ENCODE measurements around the gene PPHLN1. TPM values are rescaled to one million over a fixed set of nuclear protein-coding genes. Genes with fewer than 3 reads are reported as not detected.

PPHLN1 gene
- total RNA-seq, 2 experiments from 2014 or later, result 76.9 to 79.3 TPM

Small RNA genes lying within 50 kb of the gene (microRNA-seq; reads per million reads assigned to microRNA genes)
- 2.9 reads per million for gene MIR7851

Other genes with a start within 250 kb of the PPHLN1 start
- 1 to 10 TPM; 7.5 to 9.0 TPM for gene GXYLT1, start 181.3 kb upstream of the PPHLN1 start, total RNA-seq
- gene YAF2, start 87.9 kb upstream of the PPHLN1 start, total RNA-seq, result 10 to 100 TPM; 31.1 to 32.9 TPM
- 10 to 100 TPM; 46.6 to 51.1 TPM for gene ZCRB1, start 73 bp upstream of the PPHLN1 start, total RNA-seq